Activated naive CD4-positive, alpha-beta T cell treated with anti-CD3 and anti-CD28 coated beads, Interleukin-2, amount 10 ng/mL, durations not matched to agents 7 days and 5 days (primary cell): Measurements from ENCODE around the gene WDR35.
"Not testable (repeated sequence)": the region's sequence is repeated elsewhere in the genome, so short reads cannot be mapped to it uniquely, and the experiment has no call there.

Experiments used
- CTCF ChIA-PET: fragments of 350-600 bp; sonication (Branson Sonifier 250); formaldehyde crosslinking; loops from one replicate; lab custom pipeline; 2021; ENCODE audit warnings: antibody characterized with exemption; lab: Charles Lee
- DNase-seq: peaks from one replicate; pipeline ENCODE4 v3.0.0-alpha.2; 2020
- H3K27ac Mint-ChIP-seq: one replicate; pipeline ENCODE4 v1.8.0; 2021; ENCODE audit warnings: mild to moderate bottlenecking, moderate library complexity, mixed read lengths
- H3K27me3 Mint-ChIP-seq: one replicate; pipeline ENCODE4 v1.8.0; 2021; ENCODE audit warnings: mild to moderate bottlenecking, mixed read lengths
- H3K36me3 Mint-ChIP-seq: one replicate; pipeline ENCODE4 v1.8.0; 2021; ENCODE audit warnings: mixed read lengths
- H3K4me1 Mint-ChIP-seq: one replicate; pipeline ENCODE4 v1.8.0; 2021; ENCODE audit warnings: mixed read lengths
- H3K4me3 Mint-ChIP-seq: one replicate; pipeline ENCODE4 v1.8.0; 2021; ENCODE audit warnings: mild to moderate bottlenecking, moderate library complexity, mixed read lengths
- H3K9me3 Mint-ChIP-seq: one replicate; pipeline ENCODE4 v1.8.0; 2021; ENCODE audit warnings: mixed read lengths

The WDR35 gene

DNA sequence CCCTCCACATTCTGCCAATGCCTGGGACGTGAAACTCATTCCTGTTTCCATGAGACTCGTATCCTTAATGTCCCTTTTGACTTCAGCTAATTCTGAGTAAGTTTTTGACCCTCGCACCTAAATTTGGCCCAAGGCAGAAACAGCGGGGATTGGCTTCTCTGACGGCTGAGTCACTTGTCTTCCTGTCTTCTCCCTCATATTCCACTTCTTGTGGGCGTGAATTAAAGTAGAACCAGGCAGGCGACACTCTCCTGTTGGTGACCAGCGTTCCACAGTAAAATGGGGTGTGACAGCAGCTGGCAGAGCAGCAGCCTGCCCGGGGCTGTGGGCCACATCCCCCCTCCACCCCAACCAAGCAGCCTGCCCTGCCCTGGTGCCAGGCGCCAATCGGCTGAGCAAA lies 103.6 kb downstream of the WDR35 start:
- Mint-ChIP-seq H3K27ac (no peak overlapping the region), H3K4me3 (no peak overlapping the region), H3K4me1 (no peaks in the 10 kb centered on the region), H3K36me3 (peaks cover 8% of the 10 kb centered on the region), H3K27me3 (no peaks in the 10 kb centered on the region), H3K9me3 (no peaks in the 10 kb centered on the region)
- no peak for DNase-seq
- CTCF ChIA-PET: no interaction called here

GRCh38 chr2:19885791-19886190 lies 104.1 kb downstream of the WDR35 start:
- CTCF ChIA-PET: no interaction called here
- Mint-ChIP-seq H3K27me3 (no peaks in the 10 kb centered on the region), H3K4me1 (no peaks in the 10 kb centered on the region), H3K36me3 (peaks cover 7% of the 10 kb centered on the region), H3K9me3 (no peaks in the 10 kb centered on the region), H3K4me3 (no peak overlapping the region), H3K27ac (no peak overlapping the region)
- DNase-seq: no peak

DNA sequence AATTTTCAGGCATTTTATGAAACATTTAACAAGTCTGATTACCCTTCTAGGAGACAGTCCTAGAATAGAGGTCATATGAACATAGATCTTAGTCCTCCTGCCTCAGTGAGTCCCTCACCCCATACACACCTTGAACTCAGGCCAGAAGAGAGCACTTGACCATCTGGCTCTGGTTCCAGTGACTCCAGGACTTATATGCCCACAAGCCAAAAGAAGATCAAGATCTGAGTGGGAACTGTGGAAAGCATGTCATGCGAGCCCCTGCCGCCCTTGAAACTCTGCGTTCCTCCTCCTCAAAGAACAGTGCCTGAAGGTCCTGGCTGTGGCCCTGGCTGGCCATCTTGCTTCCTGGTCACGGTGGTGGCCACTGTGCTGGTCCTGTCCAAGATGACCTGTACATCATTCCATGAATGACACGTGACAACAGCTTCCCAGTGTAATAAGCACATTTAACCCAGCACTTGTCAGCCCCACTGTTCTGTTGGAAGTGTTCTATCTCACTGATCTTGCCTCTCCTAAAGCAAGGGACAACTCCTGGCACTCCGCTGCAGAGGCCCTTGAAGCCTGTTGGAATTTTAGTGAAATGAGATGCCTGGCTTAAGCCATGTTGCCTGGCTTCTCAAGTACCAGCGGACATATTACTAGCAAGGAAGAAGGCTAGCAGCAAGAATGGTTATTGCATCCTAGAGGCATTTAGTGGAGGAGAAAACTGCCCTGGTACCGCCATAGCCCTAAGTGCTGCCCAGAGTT lies 105.8 kb downstream of the WDR35 start:
- no peak for DNase-seq
- peak overlapping the region; percentile 25 for H3K27ac Mint-ChIP-seq
- no peak overlapping the region for H3K4me3 Mint-ChIP-seq
- no peaks in the 10 kb centered on the region for H3K27me3 Mint-ChIP-seq
- H3K4me1 Mint-ChIP-seq: no peaks in the 10 kb centered on the region
- no peaks in the 10 kb centered on the region for H3K9me3 Mint-ChIP-seq
- CTCF ChIA-PET: no interaction called here
- H3K36me3 Mint-ChIP-seq: no peaks in the 10 kb centered on the region

- Mint-ChIP-seq H3K36me3 (no peaks in the 10 kb centered on the region), H3K9me3 (no peaks in the 10 kb centered on the region), H3K4me3 (no peak overlapping the region), H3K27me3 (no peaks in the 10 kb centered on the region), H3K4me1 (no peaks in the 10 kb centered on the region), H3K27ac (no peak overlapping the region)
- no peak for DNase-seq
- CTCF ChIA-PET: no interaction called here
Observed at GRCh38 chr2:19883486-19883885, 106.4 kb downstream of the WDR35 start.

GRCh38 chr2:19882286-19882685 lies 107.6 kb downstream of the WDR35 start:
- no peak for DNase-seq
- Mint-ChIP-seq H3K4me3 (no peak overlapping the region), H3K27ac (no peak overlapping the region), H3K36me3 (no peaks in the 10 kb centered on the region), H3K4me1 (no peaks in the 10 kb centered on the region), H3K27me3 (no peaks in the 10 kb centered on the region), H3K9me3 (no peaks in the 10 kb centered on the region)
- CTCF ChIA-PET: no interaction called here

GRCh38 chr2:19881908-19882265 lies 108.0 kb downstream of the WDR35 start:
- H3K36me3 Mint-ChIP-seq: peaks cover under 1% of the 10 kb centered on the region
- no peak overlapping the region for H3K4me3 Mint-ChIP-seq
- no peaks in the 10 kb centered on the region for H3K27me3 Mint-ChIP-seq
- no peaks in the 10 kb centered on the region for H3K4me1 Mint-ChIP-seq
- H3K27ac Mint-ChIP-seq: no peak overlapping the region
- CTCF ChIA-PET: no interaction called here
- no peaks in the 10 kb centered on the region for H3K9me3 Mint-ChIP-seq
- DNase-seq: no peak

GRCh38 chr2:19881221-19881907 lies 108.5 kb downstream of the WDR35 start:
- no peaks in the 10 kb centered on the region for H3K9me3 Mint-ChIP-seq
- DNase-seq: no peak
- H3K27me3 Mint-ChIP-seq: no peaks in the 10 kb centered on the region
- no peak overlapping the region for H3K4me3 Mint-ChIP-seq
- H3K27ac Mint-ChIP-seq: no peak overlapping the region
- no peaks in the 10 kb centered on the region for H3K4me1 Mint-ChIP-seq
- CTCF ChIA-PET: no interaction called here
- H3K36me3 Mint-ChIP-seq: peaks cover 4% of the 10 kb centered on the region

DNA sequence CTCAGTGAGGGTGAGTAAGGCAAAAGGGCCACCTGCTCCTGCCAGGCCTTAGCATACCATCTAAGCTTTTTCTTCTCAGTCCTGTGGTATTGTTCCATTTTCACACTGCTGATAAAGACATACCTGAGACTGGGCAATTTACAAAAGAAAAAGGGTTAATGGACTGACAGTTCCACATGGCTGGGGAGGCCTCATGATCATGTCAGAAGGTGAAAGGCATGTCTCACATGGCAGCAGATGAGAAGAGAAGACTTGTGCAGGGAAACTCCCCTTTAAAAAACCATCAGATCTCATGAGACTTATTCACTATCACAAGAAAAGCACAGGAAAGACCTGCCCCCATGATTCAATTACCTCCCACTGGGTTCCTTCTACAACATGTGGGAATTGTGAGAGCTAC lies 109.7 kb downstream of the WDR35 start:
- H3K4me1 Mint-ChIP-seq, H3K27ac Mint-ChIP-seq, H3K9me3 Mint-ChIP-seq, H3K27me3 Mint-ChIP-seq, H3K36me3 Mint-ChIP-seq, CTCF ChIA-PET, DNase-seq, H3K4me3 Mint-ChIP-seq: not testable (repeated sequence)

- Mint-ChIP-seq H3K4me3 (no peak overlapping the region), H3K9me3 (no peaks in the 10 kb centered on the region), H3K36me3 (peaks cover 7% of the 10 kb centered on the region), H3K4me1 (no peaks in the 10 kb centered on the region), H3K27me3 (no peaks in the 10 kb centered on the region), H3K27ac (no peak overlapping the region)
- CTCF ChIA-PET: no interaction called here
- DNase-seq: no peak
Observed at GRCh38 chr2:19879120-19879519, 110.8 kb downstream of the WDR35 start.

- no peak overlapping the region for H3K4me3 Mint-ChIP-seq
- no peaks in the 10 kb centered on the region for H3K4me1 Mint-ChIP-seq
- no peak for DNase-seq
- no peak overlapping the region for H3K27ac Mint-ChIP-seq
- H3K36me3 Mint-ChIP-seq: peaks cover 8% of the 10 kb centered on the region
- no peaks in the 10 kb centered on the region for H3K9me3 Mint-ChIP-seq
- CTCF ChIA-PET: no interaction called here
- H3K27me3 Mint-ChIP-seq: no peaks in the 10 kb centered on the region
Observed at GRCh38 chr2:19878268-19879046, 111.4 kb downstream of the WDR35 start.

- Mint-ChIP-seq H3K4me3 (no peak overlapping the region), H3K4me1 (no peaks in the 10 kb centered on the region), H3K27me3 (no peaks in the 10 kb centered on the region), H3K36me3 (peaks cover 12% of the 10 kb centered on the region), H3K27ac (no peak overlapping the region), H3K9me3 (no peaks in the 10 kb centered on the region)
- no peak for DNase-seq
- CTCF ChIA-PET: no interaction called here
Observed at GRCh38 chr2:19876751-19877150, 113.2 kb downstream of the WDR35 start.

- Mint-ChIP-seq H3K27ac (no peak overlapping the region), H3K4me1 (peaks cover 3% of the 10 kb centered on the region), H3K27me3 (no peaks in the 10 kb centered on the region), H3K4me3 (no peak overlapping the region), H3K9me3 (no peaks in the 10 kb centered on the region), H3K36me3 (peaks cover 12% of the 10 kb centered on the region)
- no peak for DNase-seq
- CTCF ChIA-PET: interaction anchor here (2.5 kb wide), 1 partner anchor 11 kb away, joined by 7 read pairs; no protein-coding TSS in a partner anchor
Observed at GRCh38 chr2:19875280-19875679, 114.6 kb downstream of the WDR35 start.

DNA sequence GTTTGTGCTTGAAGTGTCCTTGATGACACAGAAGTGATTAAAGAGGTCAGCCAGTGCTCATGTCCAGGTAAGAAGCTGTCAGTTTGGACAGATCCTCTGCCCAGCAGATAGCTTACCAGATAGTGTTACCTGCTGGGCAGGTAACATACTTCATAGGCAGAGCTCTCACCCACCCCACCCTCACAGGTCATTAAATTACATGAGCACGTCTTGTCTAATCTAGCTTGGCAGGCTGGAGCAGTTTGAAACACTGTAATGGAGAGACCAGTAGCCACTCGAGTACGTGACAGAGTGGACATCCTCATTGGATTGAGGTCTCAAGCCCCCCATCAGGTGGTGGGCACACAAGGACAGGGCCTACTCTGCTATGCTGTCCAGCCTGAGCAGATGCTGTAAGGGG lies 115.2 kb downstream of the WDR35 start:
- peaks cover 12% of the 10 kb centered on the region for H3K36me3 Mint-ChIP-seq
- no peak overlapping the region for H3K27ac Mint-ChIP-seq
- no peak overlapping the region for H3K4me3 Mint-ChIP-seq
- DNase-seq: no peak
- no peaks in the 10 kb centered on the region for H3K9me3 Mint-ChIP-seq
- H3K4me1 Mint-ChIP-seq: peaks cover 8% of the 10 kb centered on the region
- no peaks in the 10 kb centered on the region for H3K27me3 Mint-ChIP-seq
- CTCF ChIA-PET: interaction anchor here (2.5 kb wide), 1 partner anchor 10 kb away, joined by 7 read pairs; no protein-coding TSS in a partner anchor

- Mint-ChIP-seq H3K4me1 (peaks cover 23% of the 10 kb centered on the region), H3K27me3 (peaks cover 3% of the 10 kb centered on the region), H3K4me3 (no peak overlapping the region), H3K9me3 (no peaks in the 10 kb centered on the region), H3K27ac (no peak overlapping the region), H3K36me3 (peaks cover 12% of the 10 kb centered on the region)
- CTCF ChIA-PET: interaction anchor here (1.1 kb wide), 1 partner anchor 10 kb away, joined by 5 read pairs; no protein-coding TSS in a partner anchor
- no peak for DNase-seq
Observed at GRCh38 chr2:19873014-19873413, 116.9 kb downstream of the WDR35 start.
